ENCODE results near the gene NMRAL1. TPM values are rescaled to one million over a fixed set of nuclear protein-coding genes. Genes with fewer than 3 reads are reported as not detected.

The NMRAL1 gene
- total and polyA plus RNA-seq, 10 of the 15 experiments (the other 5 are each of a cell fraction or from before 2014, with no cell fraction given) = 4.8 to 102 (median 62.5) TPM

- TF ChIP-seq IRF3 (IDR thresholded peaks at IDR 0.05) (no peak), MEF2A (IDR thresholded peaks at IDR 0.05; ENCODE audit: insufficient read depth, low read depth, low read length) (no peak), MTA2 (IDR thresholded peaks at IDR 0.05; ENCODE audit: low read depth) (no peak), ZNF592 (IDR thresholded peaks at IDR 0.05) (no peak), NFXL1 (IDR thresholded peaks at IDR 0.05; ENCODE audit: borderline replicate concordance) (no peak), EED (IDR thresholded peaks at IDR 0.05; ENCODE audit: low read depth) (no peak), ZNF274 (IDR thresholded peaks at IDR 0.05; ENCODE audit: insufficient read depth, insufficient read length) (no peak), ETV6 (conservative IDR thresholded peaks at IDR 0.05 in 1 of 2, IDR thresholded peaks at IDR 0.05 in 1 of 2; ENCODE audit: borderline replicate concordance in 1 of 2, low read depth in 1 of 2) (no peak), KDM1A (IDR thresholded peaks at IDR 0.05; ENCODE audit: borderline replicate concordance) (no peak), BCL11A (IDR thresholded peaks at IDR 0.05; ENCODE audit: low read depth, low read length) (no peak), EP300 (IDR thresholded peaks at IDR 0.05; ENCODE audit: borderline replicate concordance in 1 of 2, control insufficient read depth in 1 of 2, low read depth in 2 of 2, low read length in 2 of 2) (no peak), PAX5 (IDR thresholded peaks at IDR 0.05; ENCODE audit: borderline replicate concordance, low read depth, low read length) (no peak)
- TF ChIP-seq, protein P1, sequence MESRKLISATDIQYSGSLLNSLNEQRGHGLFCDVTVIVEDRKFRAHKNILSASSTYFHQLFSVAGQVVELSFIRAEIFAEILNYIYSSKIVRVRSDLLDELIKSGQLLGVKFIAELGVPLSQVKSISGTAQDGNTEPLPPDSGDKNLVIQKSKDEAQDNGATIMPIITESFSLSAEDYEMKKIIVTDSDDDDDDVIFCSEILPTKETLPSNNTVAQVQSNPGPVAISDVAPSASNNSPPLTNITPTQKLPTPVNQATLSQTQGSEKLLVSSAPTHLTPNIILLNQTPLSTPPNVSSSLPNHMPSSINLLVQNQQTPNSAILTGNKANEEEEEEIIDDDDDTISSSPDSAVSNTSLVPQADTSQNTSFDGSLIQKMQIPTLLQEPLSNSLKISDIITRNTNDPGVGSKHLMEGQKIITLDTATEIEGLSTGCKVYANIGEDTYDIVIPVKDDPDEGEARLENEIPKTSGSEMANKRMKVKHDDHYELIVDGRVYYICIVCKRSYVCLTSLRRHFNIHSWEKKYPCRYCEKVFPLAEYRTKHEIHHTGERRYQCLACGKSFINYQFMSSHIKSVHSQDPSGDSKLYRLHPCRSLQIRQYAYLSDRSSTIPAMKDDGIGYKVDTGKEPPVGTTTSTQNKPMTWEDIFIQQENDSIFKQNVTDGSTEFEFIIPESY (IDR thresholded peaks at IDR 0.05) = no peak
Measured at GRCh38 chr16:4460936-4461249, 13.5 kb downstream of the NMRAL1 start (continued).

Data from GM12878 (cell line).